Stimulated activated CD8-positive, alpha-beta memory T cell treated with anti-CD3 and anti-CD28 coated beads, Interleukin-7, amount 100 ng/mL, for 48 hours (primary cell): ENCODE data around the gene DDX31.
A peak's percentile ranks its signal among the peaks of the same experiment; 100 is the strongest.
"Not testable (repeated sequence)": the region's sequence is repeated elsewhere in the genome, so short reads cannot be mapped to it uniquely, and the experiment has no call there.

Experiments used
- DNase-seq, 2 donors: peaks; one replicate each; pipeline ENCODE4 v3.0.0-alpha.2; 2020; ENCODE audit warnings: low read depth in 1 of 2; ENCODE audit errors: extremely low read depth in 1 of 2

Gene DDX31

GRCh38 chr9:132669698-132670456 is at the start of gene DDX31:
Gene DDX31 (minus strand): TSS chr9:132669983. CDS start chr9:132669934, 49 bp downstream.
- DNase-seq, result peak; percentile 72 to 76

GRCh38 chr9:132718381-132718928 is 48.7 kb upstream of the DDX31 start:
- not testable (repeated sequence) for DNase-seq

- no peak for DNase-seq
Measured at GRCh38 chr9:132717326-132717945, 47.7 kb upstream of the DDX31 start.

- no peak for DNase-seq
Measured at GRCh38 chr9:132716007-132716406, 46.2 kb upstream of the DDX31 start.

- no peak for DNase-seq
Measured at GRCh38 chr9:132712753-132713152, 43.0 kb upstream of the DDX31 start.

- DNase-seq, result no peak
Measured at GRCh38 chr9:132711846-132712245, 42.1 kb upstream of the DDX31 start.

GRCh38 chr9:132711152-132711551 is 41.4 kb upstream of the DDX31 start:
- DNase-seq, result not testable (repeated sequence)

- no peak for DNase-seq
Measured at GRCh38 chr9:132710333-132710732, 40.5 kb upstream of the DDX31 start.

- DNase-seq, result no peak
Measured at GRCh38 chr9:132708769-132709430, 39.1 kb upstream of the DDX31 start.

GRCh38 chr9:132708239-132708638 is 38.5 kb upstream of the DDX31 start:
- DNase-seq, result no peak

- no peak for DNase-seq
Measured at GRCh38 chr9:132703336-132703735, 33.6 kb upstream of the DDX31 start.

- no peak for DNase-seq
Measured at GRCh38 chr9:132702254-132702653, 32.5 kb upstream of the DDX31 start.

GRCh38 chr9:132699956-132700355 is 30.2 kb upstream of the DDX31 start:
- no peak for DNase-seq

GRCh38 chr9:132698989-132699388 is 29.2 kb upstream of the DDX31 start:
- no peak for DNase-seq

GRCh38 chr9:132697230-132697629 is 27.4 kb upstream of the DDX31 start:
- no peak for DNase-seq

- no peak for DNase-seq
Measured at GRCh38 chr9:132694144-132694543, 24.4 kb upstream of the DDX31 start.

GRCh38 chr9:132690696-132691095 is 20.9 kb upstream of the DDX31 start:
- no peak for DNase-seq

GRCh38 chr9:132683873-132684272 is 14.1 kb upstream of the DDX31 start:
- no peak for DNase-seq

- no peak for DNase-seq
Measured at GRCh38 chr9:132681561-132681960, 11.8 kb upstream of the DDX31 start.

- DNase-seq, result no peak
Measured at GRCh38 chr9:132679946-132680625, 10.3 kb upstream of the DDX31 start.

GRCh38 chr9:132677976-132678375 is 8.2 kb upstream of the DDX31 start:
- DNase-seq, result no peak
